Activated gamma-delta T cell (primary cell): ENCODE results near the gene HTRA2.
"Not testable (repeated sequence)": the region's sequence is repeated elsewhere in the genome, so short reads cannot be mapped to it uniquely, and the experiment has no call there.

ENCODE experiments used
- DNase-seq: peaks from one replicate; lab custom pipeline; 2025; lab: John Stamatoyannopoulos, UW
- total RNA-seq, 2 donors: gene quantifications; one replicate each; lab custom pipeline; 2026; lab: John Stamatoyannopoulos, UW

The HTRA2 gene
- total RNA-seq: 63.6 to 72.3 reads per million in 2 donors

- peak; percentile 86 for DNase-seq
Observed at GRCh38 chr2:74529357-74530238, at the start of gene HTRA2, which contains the start of gene AUP1. TSS of gene HTRA2 (plus strand) at chr2:74529933. CDS start at chr2:74530007, 74 bp downstream. TSS of gene AUP1 (minus strand) at chr2:74529706. CDS start at chr2:74529629, 77 bp downstream.

DNA sequence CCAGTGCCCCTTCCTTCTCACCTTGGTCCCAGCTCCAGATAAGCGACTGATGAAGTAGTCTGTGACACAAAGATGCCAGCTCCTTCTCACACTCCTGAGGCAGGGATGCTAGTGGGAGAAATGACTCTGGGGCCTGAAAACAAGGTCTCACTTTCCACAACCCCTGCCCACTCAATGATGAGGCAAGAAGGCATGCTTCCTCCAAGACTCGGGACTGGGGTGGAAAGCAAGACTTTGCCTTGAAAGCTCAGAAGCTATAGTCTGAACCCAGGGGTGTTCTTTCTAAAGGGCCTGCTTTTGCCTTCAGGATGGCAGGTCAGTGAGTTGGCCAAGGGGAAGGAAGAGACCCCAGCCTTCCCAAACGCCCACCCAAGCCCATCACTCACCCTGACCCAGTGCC is 48.3 kb upstream of the HTRA2 start:
- DNase-seq: no peak

DNA sequence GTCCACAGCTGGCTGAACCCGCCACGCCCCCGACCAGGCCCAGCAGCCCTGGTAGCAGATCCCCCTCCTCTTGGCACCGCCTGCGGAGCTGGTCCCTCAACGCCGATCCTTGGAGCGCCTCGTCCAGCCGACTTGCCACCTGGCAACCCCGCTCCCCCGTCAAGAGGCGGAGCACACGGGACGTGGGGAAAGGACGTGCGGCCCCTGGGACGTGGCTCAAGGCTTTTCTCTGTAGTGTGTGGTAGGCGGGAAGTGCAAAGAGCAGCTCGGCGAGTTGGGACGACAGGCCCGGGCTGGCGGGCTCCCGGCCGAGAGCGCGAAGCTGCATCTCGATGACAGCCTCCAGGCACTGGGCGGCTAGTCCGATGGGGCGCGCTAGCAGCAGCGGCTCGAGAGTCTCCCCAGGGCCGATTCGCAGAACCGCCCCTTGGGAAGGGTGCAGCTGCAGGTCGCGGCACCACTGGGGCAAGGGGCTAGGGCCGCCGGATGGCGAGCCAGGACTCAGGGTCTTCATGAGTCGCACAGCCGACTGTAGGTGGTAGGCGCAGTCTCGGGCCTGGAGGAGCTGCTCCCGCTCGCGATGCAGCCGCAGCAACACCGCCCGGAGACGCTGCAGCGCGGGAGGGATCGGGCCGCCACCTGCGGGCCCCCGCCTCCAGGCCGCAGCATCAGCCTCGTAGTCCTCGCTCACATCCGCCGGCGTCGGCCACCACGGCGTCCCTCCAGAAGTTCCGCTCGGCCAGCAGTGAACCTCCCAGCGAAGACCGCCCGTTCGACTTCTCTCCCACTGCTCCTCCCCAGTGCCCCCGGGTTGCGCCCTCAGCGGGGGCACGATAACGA is 47.6 kb upstream of the HTRA2 start:
- DNase-seq: peak; percentile 35

- peak; percentile 56 for DNase-seq
Observed at GRCh38 chr2:74482801-74483674, 46.7 kb upstream of the HTRA2 start, which contains the start of the genes CCDC142 and TTC31. TSS of gene CCDC142 (minus strand) at chr2:74482998. CDS start at chr2:74482837, 161 bp downstream. TSS of gene TTC31 (plus strand) at chr2:74483081. CDS start at chr2:74483096, 15 bp downstream.

GRCh38 chr2:74483675-74484164 is 46.0 kb upstream of the HTRA2 start:
- DNase-seq: not testable (repeated sequence)

- no peak for DNase-seq
Observed at GRCh38 chr2:74486141-74486540, 43.6 kb upstream of the HTRA2 start.

DNA sequence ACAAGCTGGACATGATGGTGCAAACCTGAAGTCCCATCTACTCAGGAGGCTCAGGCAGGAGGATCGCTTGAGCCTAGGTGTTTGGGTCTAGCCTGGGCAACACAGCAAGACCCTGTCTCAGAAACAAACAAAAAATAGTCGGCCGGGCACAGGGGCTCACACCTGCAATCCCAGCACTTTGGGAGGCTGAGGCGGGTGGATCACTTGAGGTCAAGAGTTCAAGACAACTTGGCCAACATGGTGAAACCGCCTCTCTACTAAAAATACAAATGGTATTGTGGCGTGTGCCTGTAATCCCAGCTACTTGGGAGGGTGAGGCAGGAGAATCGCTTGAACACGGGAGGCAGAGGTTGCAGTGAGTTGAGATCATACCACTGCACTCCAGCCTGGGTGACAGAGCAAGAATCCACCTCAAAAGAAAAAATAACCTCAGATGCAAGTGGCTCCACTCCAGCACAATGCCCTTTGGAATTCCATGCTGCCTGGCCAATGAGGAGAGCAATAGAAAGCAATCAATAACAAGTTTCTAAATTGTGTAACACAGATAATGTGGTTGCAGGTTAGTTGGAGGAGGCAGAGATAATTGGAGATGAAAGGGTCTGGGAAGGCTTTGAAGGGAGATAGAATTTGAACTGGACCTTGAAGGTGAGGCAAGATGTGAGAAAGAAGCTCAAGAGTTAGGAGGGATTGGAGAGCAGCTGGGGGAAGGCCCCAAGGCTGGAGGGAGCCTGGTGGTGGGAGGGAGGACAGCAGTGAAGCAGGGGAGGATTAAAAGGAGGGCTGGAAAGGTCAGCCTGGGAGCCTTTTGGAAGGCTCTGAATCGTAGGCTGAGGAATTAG is 40.9 kb upstream of the HTRA2 start:
- DNase-seq: no peak

- no peak for DNase-seq
Observed at GRCh38 chr2:74489906-74490305, 39.8 kb upstream of the HTRA2 start.

- DNase-seq: no peak
Observed at GRCh38 chr2:74491648-74492544, 37.8 kb upstream of the HTRA2 start.

GRCh38 chr2:74493546-74493945 is 36.2 kb upstream of the HTRA2 start:
- DNase-seq: no peak

GRCh38 chr2:74495440-74495839 is 34.3 kb upstream of the HTRA2 start:
- DNase-seq: no peak

- DNase-seq: no peak
Observed at GRCh38 chr2:74496997-74497776, 32.5 kb upstream of the HTRA2 start.

DNA sequence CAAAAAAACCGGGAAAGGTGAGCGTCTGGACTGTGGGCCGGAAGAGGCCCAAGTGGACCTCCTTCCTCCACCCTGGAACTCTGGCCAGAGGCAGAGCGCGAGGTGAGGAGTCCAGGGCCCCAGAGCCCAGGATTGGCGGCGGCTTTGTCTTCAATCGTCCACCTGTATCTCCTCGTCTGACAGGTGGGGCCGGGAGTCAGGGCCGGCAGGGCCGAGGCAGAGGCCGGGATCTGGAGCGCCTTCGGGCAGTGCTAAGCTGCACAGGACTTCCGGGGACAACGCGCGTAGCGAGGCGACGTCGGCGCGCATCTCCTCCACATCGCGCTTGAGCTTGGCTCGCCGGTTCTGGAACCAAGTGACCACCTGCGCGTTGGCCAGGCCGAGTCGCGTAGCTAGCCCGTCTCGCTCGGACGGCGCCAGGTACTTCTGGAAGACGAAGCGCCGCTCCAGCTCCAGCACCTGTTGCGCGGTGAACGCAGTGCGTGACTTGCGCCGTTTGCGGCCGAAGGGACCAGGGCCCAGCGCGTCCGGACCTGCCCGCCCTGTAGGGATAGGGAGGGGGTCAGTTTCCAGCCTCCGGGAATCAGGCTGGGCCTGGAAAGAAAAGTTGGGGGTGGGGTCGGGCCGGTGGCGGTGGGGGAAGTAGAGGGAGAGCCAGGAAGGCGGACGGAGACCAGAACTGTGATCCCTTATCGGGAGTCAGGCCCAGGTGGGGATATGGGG is 31.8 kb upstream of the HTRA2 start:
- DNase-seq: no peak

DNA sequence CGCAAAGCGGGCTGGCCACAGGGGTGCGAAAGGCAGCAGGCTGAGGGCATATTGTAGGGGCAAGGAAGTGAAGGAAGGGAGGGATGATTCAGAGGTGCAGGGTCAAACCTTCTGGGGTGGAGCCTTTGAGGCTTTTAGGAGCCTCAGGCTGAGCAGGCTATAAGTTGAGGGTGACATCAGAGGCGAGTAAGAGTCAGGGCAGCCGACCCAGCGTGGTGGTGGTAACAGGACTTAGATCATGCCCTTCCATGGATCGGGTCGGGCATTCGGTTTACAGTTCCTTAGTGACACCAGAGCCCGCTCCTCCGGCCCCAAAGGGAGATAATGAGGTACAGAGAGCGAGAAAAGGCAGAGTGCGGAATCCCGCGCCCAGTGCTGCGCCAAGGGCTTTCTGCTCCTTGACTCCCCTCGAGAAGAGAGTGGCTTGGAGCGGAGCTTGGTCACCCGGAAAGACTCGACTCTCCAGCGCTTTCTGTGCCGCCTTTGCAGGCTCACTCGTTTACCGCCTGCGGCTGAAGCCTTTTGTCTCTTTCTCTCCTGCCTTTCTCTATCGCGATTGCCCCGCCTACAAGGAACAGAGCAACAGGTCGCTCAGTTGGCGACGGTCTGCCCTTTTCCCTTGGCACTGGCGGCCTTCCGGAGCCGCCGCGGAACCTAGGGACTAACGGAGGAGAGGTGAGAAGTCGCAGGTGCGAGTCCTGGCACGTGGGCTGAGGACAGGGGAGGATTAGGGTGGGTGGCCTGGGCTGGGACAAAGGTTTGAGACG is 31.1 kb upstream of the HTRA2 start:
- no peak for DNase-seq

DNA sequence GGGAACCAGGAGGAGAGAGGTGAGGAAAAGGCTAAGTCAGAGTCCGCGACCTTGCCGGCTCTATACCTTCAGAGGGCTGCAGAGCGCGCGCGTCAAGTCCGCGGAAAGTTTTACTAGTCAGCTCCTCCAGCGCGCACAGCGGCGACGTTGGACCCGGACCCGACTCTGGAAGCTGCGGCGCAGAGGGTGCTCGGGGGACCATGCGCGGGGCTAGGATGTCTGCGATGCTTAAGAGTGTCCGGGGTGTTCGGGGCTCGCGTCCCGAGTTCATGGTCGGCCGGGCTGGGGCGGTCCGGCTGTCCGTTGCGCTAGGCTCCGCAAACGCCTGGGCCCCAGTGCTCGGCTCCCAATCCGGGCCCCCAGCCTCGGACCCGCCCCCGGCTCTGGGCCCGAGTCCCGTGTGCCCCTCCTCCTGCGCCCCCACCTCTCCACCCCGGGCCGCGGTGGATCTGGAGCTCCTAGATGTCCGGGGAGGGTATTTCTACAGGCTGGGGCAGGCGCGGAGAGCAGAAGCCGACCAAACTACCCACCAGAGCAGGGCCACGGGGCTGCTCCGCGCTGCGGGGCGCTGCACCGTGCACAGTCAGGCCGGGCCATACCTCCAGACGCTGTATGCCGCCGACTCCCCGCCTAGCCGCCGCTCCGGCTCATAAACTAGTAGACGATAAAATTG is 30.3 kb upstream of the HTRA2 start, which contains the start of gene LBX2:
Gene LBX2 (minus strand): TSS at position 337 of the 673 bp plus-strand sequence. CDS start 66 bp downstream, at position 271.
- DNase-seq: no peak

- DNase-seq: no peak
Observed at GRCh38 chr2:74499940-74500577, 29.7 kb upstream of the HTRA2 start.
